DND-41 (cell line): ENCODE results near the gene ISG20.

Experiments
- ATAC-seq: fragments of 200-7000 bp; cut with Tn5 transposase; 3 replicates; pipeline ENCODE4 v1.9.1; 2021; ENCODE audit warnings: low read depth; ENCODE audit not compliant: insufficient read depth
- DNase-seq: peaks from one replicate; pipeline ENCODE4 v3.0.0-alpha.2; 2020
- H2AFZ ChIP-seq: 2 replicates; pipeline ENCODE4 v1.6.0; 2012; ENCODE audit warnings: low read depth, low read length
- H3K27ac ChIP-seq: 2 replicates; pipeline ENCODE4 v1.5.1; 2012; ENCODE audit warnings: low read length, inconsistent platforms
- H3K27me3 ChIP-seq: fragments of 200-600 bp; sonication (generic); 2 replicates; pipeline ENCODE4 v1.6.0; 2012; ENCODE audit warnings: low read length, mild to moderate bottlenecking, inconsistent platforms; ENCODE audit not compliant: insufficient read depth, poor library complexity
- H3K36me3 ChIP-seq: 2 replicates; pipeline ENCODE4 v1.5.1; 2012; ENCODE audit warnings: low read length, inconsistent platforms; ENCODE audit not compliant: insufficient read depth
- H3K4me1 ChIP-seq: 2 replicates; pipeline ENCODE4 v1.5.1; 2012; ENCODE audit warnings: mild to moderate bottlenecking, low read length; ENCODE audit not compliant: insufficient read depth
- H3K4me2 ChIP-seq: 2 replicates; pipeline ENCODE4 v1.6.0; 2012; ENCODE audit warnings: mild to moderate bottlenecking, moderate library complexity, low read length, inconsistent platforms; ENCODE audit not compliant: insufficient read depth
- H3K4me3 ChIP-seq, 2 experiments: fragments of 200-600 bp in 1 of 2; shearing (Covaris generic) in 1 of 2; 2 replicates each; pipeline ENCODE4 v1.5.1; 2012 to 2016; ENCODE audit warnings: inconsistent platforms in 2 of 2, low read length in 2 of 2, mild to moderate bottlenecking in 2 of 2, low read depth in 1 of 2, moderate library complexity in 1 of 2
- H3K79me2 ChIP-seq: 2 replicates; pipeline ENCODE4 v1.6.0; 2012; ENCODE audit warnings: low read length, inconsistent platforms; ENCODE audit not compliant: insufficient read depth
- H3K9ac ChIP-seq: 2 replicates; pipeline ENCODE4 v1.6.0; 2012; ENCODE audit warnings: low read depth, mild to moderate bottlenecking, inconsistent platforms, low read length, moderate library complexity
- H3K9me3 ChIP-seq: 2 replicates; pipeline ENCODE4 v1.5.1; 2012; ENCODE audit warnings: low read length, moderate library complexity, mild to moderate bottlenecking, inconsistent platforms; ENCODE audit not compliant: insufficient read depth, severe bottlenecking
- H4K20me1 ChIP-seq: 2 replicates; pipeline ENCODE4 v1.6.0; 2012; ENCODE audit warnings: low read length; ENCODE audit not compliant: insufficient read depth
- EZH2 ChIP-seq: IDR thresholded peaks from 3 replicates; pipeline ENCODE4 v1.6.1; 2012; ENCODE audit warnings: borderline replicate concordance, low read depth, mild to moderate bottlenecking, moderate library complexity, low read length, inconsistent platforms; ENCODE audit not compliant: severe bottlenecking
- TF ChIP-seq, protein P1 (sequence below): IDR thresholded peaks from 2 replicates; pipeline ENCODE4 v1.5.1; 2012; ENCODE audit warnings: borderline replicate concordance, low read length, moderate library complexity, mild to moderate bottlenecking; ENCODE audit not compliant: poor library complexity, severe bottlenecking; ENCODE audit errors: extremely low read depth

ISG20 gene

DNA sequence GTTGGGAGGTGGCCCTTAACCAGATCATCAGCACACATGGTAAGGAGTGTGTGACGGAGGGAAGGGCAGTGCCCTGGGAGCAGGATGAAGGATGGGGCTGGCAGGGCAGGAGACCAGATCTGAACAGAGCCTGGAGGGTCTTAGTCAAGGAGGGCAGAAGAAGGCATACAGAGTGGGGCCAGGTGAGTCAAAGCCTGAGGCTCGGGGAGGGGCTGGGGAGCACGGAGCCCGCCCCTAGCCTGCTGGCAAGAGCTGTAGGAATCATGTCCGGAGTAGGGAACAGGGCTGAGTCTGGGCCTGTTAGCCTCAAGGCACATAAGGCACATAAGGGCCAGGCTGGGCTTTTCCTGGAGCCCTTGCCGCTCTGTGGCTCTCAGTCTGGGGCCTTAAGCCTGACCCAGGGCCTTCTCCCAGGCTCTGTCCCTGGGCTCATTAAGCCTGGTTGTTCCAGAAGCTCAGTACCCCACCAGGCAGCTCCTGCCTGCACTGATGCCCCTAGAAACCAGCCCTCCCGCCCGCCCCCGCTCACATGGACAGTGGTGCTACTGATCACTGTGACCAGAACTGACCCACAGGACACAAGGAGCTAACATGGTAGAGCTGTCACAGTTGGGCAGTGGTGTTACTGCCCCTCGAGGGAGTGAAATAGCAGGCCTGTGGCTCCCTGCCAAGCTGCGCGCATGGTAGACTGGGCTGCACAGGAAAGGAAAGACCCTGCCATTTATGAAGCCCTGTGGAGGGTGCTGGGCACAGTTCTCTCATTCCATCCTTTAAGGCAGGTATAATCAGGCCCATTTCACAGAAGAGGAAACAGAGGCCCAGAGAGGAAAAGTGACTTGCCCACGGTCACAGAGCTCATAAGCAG, 14.6 kb downstream of the ISG20 start:
- Histone ChIP-seq H2AFZ (no peak overlapping the region), H4K20me1 (no peaks in the 10 kb centered on the region), H3K27ac (no peak overlapping the region), H3K4me1 (no peaks in the 10 kb centered on the region), H3K4me2 (no peak overlapping the region), H3K4me3 (no peak overlapping the region), H3K27me3 (no peaks in the 10 kb centered on the region), H3K9me3 (no peaks in the 10 kb centered on the region), H3K9ac (no peak overlapping the region), H3K36me3 (no peaks in the 10 kb centered on the region), H3K79me2 (no peaks in the 10 kb centered on the region)
- DNase-seq (no peak), ATAC-seq (no peak)
- TF ChIP-seq, protein P1, sequence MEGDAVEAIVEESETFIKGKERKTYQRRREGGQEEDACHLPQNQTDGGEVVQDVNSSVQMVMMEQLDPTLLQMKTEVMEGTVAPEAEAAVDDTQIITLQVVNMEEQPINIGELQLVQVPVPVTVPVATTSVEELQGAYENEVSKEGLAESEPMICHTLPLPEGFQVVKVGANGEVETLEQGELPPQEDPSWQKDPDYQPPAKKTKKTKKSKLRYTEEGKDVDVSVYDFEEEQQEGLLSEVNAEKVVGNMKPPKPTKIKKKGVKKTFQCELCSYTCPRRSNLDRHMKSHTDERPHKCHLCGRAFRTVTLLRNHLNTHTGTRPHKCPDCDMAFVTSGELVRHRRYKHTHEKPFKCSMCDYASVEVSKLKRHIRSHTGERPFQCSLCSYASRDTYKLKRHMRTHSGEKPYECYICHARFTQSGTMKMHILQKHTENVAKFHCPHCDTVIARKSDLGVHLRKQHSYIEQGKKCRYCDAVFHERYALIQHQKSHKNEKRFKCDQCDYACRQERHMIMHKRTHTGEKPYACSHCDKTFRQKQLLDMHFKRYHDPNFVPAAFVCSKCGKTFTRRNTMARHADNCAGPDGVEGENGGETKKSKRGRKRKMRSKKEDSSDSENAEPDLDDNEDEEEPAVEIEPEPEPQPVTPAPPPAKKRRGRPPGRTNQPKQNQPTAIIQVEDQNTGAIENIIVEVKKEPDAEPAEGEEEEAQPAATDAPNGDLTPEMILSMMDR, result no peak
- no peak for TF ChIP-seq EZH2

DNA sequence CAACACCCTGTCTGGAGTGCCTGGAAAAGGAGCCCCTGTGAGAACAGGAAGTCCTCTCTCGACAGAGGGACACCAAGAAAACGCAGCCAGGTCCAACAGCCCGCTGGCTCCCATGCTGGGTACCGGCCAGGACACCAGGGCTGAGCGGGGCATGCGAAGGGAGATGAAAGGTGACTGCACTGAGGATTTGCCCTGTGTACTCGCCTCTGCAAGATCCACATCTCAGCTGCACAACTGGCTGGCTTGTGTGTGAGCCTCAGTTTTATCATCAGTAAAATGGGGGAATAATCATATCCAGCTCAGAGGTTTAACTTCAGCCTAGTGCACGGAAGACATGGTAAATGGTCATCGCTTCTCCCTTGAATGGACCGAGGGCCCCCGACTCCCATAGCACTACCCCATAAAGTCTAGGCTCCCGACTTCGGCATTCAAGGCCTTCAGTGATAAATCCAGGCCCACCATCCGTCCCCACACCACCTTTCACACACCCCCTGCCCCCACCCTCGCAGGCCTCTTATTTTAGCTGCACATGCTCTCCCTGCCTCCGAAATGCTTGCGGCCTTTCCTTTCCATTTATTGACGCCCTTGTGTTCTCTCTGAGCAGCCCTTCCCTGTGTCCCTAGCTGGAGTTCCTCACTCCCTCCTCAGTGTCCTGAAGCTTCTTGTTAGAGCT, 15.8 kb downstream of the ISG20 start:
- no peak for ATAC-seq
- Histone ChIP-seq H3K27me3 (no peaks in the 10 kb centered on the region), H3K36me3 (no peaks in the 10 kb centered on the region), H2AFZ (no peak overlapping the region), H3K4me1 (no peaks in the 10 kb centered on the region), H3K79me2 (no peaks in the 10 kb centered on the region), H4K20me1 (no peaks in the 10 kb centered on the region), H3K27ac (no peak overlapping the region), H3K9ac (no peak overlapping the region), H3K4me3 (no peak overlapping the region), H3K4me2 (no peak overlapping the region), H3K9me3 (no peaks in the 10 kb centered on the region)
- no peak for DNase-seq
- TF ChIP-seq, protein P1, result no peak
- no peak for TF ChIP-seq EZH2

DNA sequence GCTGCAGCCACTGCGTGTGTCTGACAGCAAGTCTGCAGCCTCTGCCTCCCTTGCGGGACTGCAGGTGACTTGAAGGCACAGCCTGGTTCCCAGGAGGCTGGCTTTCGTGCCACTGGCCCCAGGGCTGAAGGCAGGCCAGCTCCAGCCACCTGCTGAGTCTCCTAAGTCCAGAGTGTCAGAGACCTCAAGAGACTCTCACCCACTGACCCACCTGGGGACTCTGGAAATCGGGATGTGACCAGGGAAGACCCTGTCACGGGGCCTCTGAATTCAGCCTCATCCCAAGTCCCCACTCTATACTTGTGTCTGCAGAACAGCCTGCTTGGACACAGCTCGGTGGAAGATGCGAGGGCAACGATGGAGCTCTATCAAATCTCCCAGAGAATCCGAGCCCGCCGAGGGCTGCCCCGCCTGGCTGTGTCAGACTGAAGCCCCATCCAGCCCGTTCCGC, 16.3 kb downstream of the ISG20 start:
- DNase-seq (no peak), ATAC-seq (no peak)
- Histone ChIP-seq H3K79me2 (no peaks in the 10 kb centered on the region), H3K27ac (no peak overlapping the region), H3K4me3 (no peak overlapping the region), H4K20me1 (no peaks in the 10 kb centered on the region), H3K9me3 (no peaks in the 10 kb centered on the region), H3K27me3 (no peaks in the 10 kb centered on the region), H3K36me3 (no peaks in the 10 kb centered on the region), H3K9ac (no peak overlapping the region), H3K4me2 (no peak overlapping the region), H3K4me1 (no peaks in the 10 kb centered on the region), H2AFZ (no peak overlapping the region)
- TF ChIP-seq, protein P1, result no peak
- no peak for TF ChIP-seq EZH2
